Measurements from ENCODE around the gene TMEM120B.
A peak's percentile ranks its signal among the peaks of the same experiment; 100 is the strongest.

The TMEM120B gene

DNA sequence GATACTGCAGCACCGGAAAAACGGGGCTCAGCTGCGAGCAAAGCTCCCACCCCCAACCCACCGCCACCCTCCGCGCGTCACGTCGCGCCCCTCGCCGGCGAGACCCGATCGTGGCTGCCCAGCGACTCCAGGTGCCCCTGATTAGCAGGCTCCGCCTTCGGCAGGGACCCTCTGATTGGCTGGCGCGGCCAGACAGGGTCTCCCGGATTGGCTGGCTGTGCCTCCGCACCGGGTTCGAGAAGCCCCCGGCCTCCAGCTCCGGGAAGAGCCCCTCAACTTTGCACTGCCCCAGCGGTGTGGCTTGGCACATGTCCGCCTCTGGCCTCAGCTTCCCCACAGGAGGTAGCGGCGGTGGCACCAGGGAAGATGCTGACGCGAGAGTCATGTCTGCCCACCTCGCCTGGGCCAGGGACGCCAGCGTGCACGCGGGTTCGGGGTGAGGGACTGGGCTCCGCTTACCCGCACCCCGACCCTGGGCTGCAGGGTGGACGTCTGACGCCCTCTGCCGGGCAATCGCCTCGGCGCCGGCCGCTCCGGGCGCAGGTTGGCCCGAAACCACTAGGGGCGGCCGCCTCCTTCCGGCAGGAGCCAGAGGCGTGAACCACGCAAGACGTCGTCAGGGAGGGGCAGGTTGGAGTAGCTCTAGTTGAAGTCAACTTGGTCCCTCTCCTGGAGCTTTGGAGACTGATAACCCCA is 81.4 kb downstream of the TMEM120B start:
- peak; percentile 98 for DNase-seq

- peak; percentile 83 for DNase-seq
These were observed 82.0 kb downstream of the TMEM120B start for GRCh38 chr12:121794534-121795033.

DNA sequence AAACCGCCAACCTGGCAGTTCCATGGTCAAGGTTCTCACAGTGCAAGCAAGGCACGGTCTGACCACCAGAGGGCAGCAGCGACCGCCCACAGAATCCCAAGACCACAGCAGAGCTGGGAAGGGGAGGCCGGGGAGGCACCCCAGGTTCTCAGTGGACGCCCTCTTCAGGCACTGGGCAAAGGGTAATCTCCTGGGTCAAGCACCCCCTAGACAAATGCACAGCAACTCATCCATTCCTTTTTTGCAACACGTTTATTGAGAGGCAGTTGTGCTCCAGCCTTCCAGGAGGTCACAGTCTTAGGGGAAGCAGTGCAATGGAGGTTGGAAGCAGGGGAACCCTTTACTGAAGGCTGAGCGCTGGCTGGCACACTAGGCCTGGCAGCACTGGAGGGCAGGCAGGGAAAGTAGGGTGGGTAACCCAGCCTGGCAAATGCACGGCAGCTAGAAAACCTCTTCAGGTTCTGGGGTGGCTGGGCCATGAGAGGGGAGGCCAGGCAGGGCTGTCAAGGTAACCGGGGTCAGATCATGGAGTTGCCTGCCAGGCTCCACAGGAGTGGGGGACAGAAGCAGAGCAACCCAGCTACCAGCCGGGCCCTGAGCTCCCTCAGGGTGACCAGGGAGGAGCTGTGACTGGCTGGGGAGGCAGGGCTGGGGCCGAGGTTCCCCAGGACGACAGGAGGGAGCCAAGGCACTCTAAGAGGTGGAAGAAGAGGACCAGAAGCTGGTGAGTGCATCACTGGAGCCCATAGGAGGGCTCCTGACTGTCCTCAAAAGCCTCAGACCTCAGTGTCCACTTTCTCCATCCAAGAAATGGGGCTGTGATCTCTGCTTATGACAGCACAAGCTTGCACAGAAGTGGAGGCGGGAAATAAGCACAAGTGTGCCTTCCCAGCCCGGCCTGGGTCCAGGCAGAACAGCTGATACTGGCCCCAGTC is 82.7 kb downstream of the TMEM120B start:
- peak; percentile 95 for DNase-seq

- no peak for DNase-seq
These were observed 84.6 kb downstream of the TMEM120B start for GRCh38 chr12:121796855-121797751.

- DNase-seq = no peak
These were observed 85.6 kb downstream of the TMEM120B start for GRCh38 chr12:121797937-121798786.

DNA sequence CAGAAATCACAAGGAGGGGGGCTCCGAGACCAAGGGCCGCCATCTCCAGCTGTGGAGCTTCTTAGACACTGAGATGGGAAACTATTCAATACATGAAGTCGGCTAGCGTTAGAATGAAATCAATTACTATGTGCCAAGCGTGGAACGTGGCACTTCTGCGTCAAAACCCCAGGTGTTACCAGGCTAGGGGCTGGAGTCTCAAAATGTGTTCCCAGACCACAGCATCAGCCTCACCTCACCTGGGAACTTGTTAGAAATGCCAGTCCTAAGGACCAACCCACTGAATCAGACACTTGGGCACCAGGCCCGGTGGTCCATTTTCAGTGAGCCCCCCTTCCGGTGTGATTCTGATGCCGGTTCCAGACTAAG is 86.2 kb downstream of the TMEM120B start:
- no peak for DNase-seq

- DNase-seq = peak; percentile 83
These were observed 86.7 kb downstream of the TMEM120B start for GRCh38 chr12:121799156-121799841.

GRCh38 chr12:121799842-121800693 is 87.5 kb downstream of the TMEM120B start:
- peak; percentile 93 for DNase-seq

- peak; percentile 91 for DNase-seq
These were observed 88.4 kb downstream of the TMEM120B start for GRCh38 chr12:121800694-121801594.

GRCh38 chr12:121801595-121802484 is 89.3 kb downstream of the TMEM120B start:
- DNase-seq = peak; percentile 77

DNA sequence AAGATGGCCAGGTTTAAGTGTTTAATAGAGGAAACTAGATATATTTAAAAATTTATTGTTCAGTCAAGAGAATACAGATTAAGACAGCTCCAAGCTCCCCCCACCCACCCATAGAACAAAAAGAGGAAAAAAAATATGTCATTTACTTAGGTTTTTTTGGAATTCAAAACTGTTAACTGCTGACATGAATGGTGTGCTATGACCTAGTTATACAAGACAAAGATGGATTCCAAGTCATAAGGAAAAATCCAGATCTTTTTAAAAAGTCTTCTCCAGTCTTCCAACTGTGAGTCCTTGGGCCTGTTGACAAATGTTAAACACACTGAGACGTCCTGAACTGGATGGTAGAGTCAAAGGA is 89.9 kb downstream of the TMEM120B start:
- DNase-seq = no peak

GRCh38 chr12:121802843-121803698 is 90.5 kb downstream of the TMEM120B start:
- DNase-seq = peak; percentile 94

DNA sequence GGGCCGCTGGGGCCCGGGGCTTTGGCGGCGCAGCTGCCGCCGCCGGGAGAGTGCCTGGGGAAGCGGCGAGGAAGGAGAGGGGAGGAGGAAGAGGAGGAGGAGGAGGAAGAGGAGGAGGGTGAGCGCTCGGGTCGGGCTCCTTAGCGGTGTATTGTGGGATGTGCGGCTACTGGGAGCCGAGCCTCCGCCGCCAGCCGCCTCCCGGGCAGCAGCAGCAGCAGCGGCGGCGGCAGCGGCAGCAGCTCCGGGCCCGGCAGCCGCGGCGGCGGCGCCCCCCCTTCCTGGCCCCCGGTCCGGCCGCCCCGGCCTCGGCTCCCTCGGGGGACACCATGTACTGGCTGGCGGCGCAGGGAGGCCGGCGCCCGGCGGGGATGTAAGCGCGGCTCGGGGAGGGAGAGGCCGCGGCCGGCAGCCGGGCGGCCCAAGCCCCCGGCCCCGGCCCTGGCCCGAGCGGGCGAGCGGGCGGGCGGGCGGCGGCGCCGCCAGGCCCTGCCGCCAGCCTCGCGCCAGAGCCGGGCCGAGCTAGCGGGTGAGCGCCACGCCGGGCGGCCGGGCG is 91.4 kb downstream of the TMEM120B start, which contains the start of gene SETD1B:
Gene SETD1B (plus strand): TSS at position 149 of the 556 bp plus-strand sequence. CDS start 729 bp downstream, outside the sequence.
- DNase-seq = peak; percentile 84

DNA sequence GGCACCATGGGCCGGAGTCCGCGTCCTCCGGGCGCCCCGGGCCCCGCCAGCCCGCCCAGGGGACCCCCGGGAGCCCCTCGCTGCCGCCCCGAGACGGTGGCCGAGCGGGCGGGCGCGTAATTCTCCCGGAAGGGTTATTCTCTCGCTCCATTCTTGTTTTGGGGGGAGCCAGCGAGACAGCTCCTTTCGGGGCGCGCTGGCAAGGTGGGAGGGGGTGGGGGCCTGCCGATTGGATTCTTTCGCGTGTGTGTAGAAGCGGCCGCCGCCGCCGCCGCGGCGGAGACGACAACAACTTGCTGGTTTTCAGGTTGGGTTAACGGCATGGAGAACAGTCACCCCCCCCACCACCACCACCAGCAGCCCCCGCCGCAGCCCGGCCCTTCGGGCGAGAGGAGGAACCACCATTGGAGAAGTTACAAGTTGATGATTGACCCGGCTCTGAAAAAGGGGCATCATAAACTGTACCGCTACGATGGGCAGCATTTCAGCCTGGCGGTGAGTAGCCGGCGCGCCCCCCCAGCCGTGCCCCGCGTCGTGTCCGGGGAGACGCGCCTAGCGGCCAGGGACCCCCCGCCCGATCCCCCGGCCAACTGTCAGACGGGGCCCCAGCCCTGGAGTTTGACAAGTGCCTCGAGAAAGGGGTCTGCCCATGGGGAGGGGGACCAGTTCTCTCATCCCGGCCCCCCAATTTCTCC is 92.0 kb downstream of the TMEM120B start:
- DNase-seq = peak; percentile 86

- no peak for DNase-seq
These were observed 92.8 kb downstream of the TMEM120B start for GRCh38 chr12:121805171-121806008.

All from activated effector memory CD4-positive, alpha-beta T cell treated with anti-CD3 and anti-CD28 coated beads, Interleukin-2, amount 50 U/mL, for 16 hours (primary cell).